NCI-H1930 (cell line): Measurements from ENCODE around the gene EYS.
A peak's percentile ranks its signal among the peaks of the same experiment; 100 is the strongest.
"Not testable (repeated sequence)": the region's sequence is repeated elsewhere in the genome, so short reads cannot be mapped to it uniquely, and the experiment has no call there.

Source experiments
- DNase-seq, 2 experiments: peaks; one replicate each; lab custom pipeline; 2025; lab: John Stamatoyannopoulos, UW

EYS gene

GRCh38 chr6:63897952-63898351 lies 1809.1 kb downstream of the EYS start:
- DNase-seq: no peak

GRCh38 chr6:63897459-63897858 lies 1809.6 kb downstream of the EYS start:
- DNase-seq: no peak

GRCh38 chr6:63888416-63888815 lies 1818.6 kb downstream of the EYS start:
- no peak for DNase-seq

GRCh38 chr6:63887804-63888203 lies 1819.2 kb downstream of the EYS start:
- not testable (repeated sequence) for DNase-seq

- no peak for DNase-seq
Measured at GRCh38 chr6:63887002-63887751, 1819.8 kb downstream of the EYS start.

- no peak for DNase-seq
Measured at GRCh38 chr6:63886341-63886740, 1820.7 kb downstream of the EYS start.

- DNase-seq: no peak
Measured at GRCh38 chr6:63883597-63883996, 1823.4 kb downstream of the EYS start.

GRCh38 chr6:63882208-63882607 lies 1824.8 kb downstream of the EYS start:
- DNase-seq: no peak

GRCh38 chr6:63881791-63882190 lies 1825.2 kb downstream of the EYS start:
- no peak for DNase-seq

GRCh38 chr6:63872233-63872632 lies 1834.8 kb downstream of the EYS start:
- no peak for DNase-seq

- DNase-seq: no peak
Measured at GRCh38 chr6:63868351-63868750, 1838.7 kb downstream of the EYS start.

- DNase-seq: peak in 1 of 2 experiments; percentile 23
Measured at GRCh38 chr6:63864671-63865318, 1842.2 kb downstream of the EYS start.

GRCh38 chr6:63864061-63864460 lies 1843.0 kb downstream of the EYS start:
- no peak for DNase-seq

- no peak for DNase-seq
Measured at GRCh38 chr6:63862486-63863198, 1844.4 kb downstream of the EYS start.

GRCh38 chr6:63859528-63859927 lies 1847.5 kb downstream of the EYS start:
- no peak for DNase-seq

- DNase-seq: no peak
Measured at GRCh38 chr6:63858691-63859090, 1848.3 kb downstream of the EYS start.

- DNase-seq: no peak
Measured at GRCh38 chr6:63856271-63856670, 1850.8 kb downstream of the EYS start.

GRCh38 chr6:63844287-63844686 lies 1862.7 kb downstream of the EYS start:
- DNase-seq: no peak

- DNase-seq: no peak
Measured at GRCh38 chr6:63839485-63839884, 1867.5 kb downstream of the EYS start.

- DNase-seq: not testable (repeated sequence)
Measured at GRCh38 chr6:63828678-63829077, 1878.3 kb downstream of the EYS start.

GRCh38 chr6:63824722-63825121 lies 1882.3 kb downstream of the EYS start:
- no peak for DNase-seq

- no peak for DNase-seq
Measured at GRCh38 chr6:63821442-63821841, 1885.6 kb downstream of the EYS start.

GRCh38 chr6:63819831-63820230 lies 1887.2 kb downstream of the EYS start:
- no peak for DNase-seq
